Embryonic facial prominence (tissue), 1 donor: ENCODE measurements around the gene IL17RC.
A peak's percentile ranks its signal among the peaks of the same experiment; 100 is the strongest.
"Not testable (repeated sequence)": the region's sequence is repeated elsewhere in the genome, so short reads cannot be mapped to it uniquely, and the experiment has no call there.

Experiments used
- DNase-seq: peaks from one replicate; pipeline ENCODE4 v3.0.0-alpha.2; 2016; ENCODE audit errors: extremely low spot score

IL17RC gene, protein sequence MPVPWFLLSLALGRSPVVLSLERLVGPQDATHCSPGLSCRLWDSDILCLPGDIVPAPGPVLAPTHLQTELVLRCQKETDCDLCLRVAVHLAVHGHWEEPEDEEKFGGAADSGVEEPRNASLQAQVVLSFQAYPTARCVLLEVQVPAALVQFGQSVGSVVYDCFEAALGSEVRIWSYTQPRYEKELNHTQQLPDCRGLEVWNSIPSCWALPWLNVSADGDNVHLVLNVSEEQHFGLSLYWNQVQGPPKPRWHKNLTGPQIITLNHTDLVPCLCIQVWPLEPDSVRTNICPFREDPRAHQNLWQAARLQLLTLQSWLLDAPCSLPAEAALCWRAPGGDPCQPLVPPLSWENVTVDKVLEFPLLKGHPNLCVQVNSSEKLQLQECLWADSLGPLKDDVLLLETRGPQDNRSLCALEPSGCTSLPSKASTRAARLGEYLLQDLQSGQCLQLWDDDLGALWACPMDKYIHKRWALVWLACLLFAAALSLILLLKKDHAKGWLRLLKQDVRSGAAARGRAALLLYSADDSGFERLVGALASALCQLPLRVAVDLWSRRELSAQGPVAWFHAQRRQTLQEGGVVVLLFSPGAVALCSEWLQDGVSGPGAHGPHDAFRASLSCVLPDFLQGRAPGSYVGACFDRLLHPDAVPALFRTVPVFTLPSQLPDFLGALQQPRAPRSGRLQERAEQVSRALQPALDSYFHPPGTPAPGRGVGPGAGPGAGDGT

DNA sequence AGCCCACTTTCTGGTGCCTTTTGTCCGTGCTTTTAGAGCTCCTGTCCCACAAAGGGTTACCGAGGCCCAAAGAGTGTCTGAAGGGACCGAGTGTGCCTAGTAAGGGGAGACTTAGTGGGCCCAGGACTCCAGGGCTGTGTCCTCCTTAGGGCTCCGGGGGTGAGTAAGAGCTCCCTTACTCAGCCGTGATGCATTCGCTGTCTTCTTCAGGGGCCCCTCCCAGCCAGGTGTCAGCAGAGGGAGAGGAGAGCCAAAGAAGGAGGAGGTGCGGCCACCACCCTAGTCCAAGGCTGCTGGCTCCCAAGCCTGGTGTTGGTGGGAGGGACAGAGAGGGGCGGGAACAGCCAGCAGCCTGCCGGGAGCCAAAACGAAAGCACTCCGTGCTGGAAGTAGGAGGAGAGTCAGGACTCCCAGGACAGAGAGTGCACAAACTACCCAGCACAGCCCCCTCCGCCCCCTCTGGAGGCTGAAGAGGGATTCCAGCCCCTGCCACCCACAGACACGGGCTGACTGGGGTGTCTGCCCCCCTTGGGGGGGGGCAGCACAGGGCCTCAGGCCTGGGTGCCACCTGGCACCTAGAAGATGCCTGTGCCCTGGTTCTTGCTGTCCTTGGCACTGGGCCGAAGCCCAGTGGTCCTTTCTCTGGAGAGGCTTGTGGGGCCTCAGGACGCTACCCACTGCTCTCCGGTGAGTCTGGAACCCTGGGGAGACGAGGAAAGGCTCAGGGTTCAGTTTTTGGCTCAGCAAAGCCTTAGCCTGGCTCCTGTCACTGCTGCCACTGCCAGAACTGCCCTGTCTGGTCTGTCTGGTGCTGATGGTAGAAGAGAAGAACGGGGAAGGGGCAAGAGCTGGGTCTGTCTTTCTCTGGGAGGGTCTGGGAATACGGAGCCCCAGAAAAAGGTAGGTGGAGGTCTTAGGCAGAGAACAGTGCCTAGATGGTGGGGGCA is at the start of gene IL17RC:
TSS of gene IL17RC (plus strand) at position 365 of the 947 bp plus-strand sequence. CDS start at position 583, 218 bp downstream.
- peak; percentile 48 for DNase-seq

DNA sequence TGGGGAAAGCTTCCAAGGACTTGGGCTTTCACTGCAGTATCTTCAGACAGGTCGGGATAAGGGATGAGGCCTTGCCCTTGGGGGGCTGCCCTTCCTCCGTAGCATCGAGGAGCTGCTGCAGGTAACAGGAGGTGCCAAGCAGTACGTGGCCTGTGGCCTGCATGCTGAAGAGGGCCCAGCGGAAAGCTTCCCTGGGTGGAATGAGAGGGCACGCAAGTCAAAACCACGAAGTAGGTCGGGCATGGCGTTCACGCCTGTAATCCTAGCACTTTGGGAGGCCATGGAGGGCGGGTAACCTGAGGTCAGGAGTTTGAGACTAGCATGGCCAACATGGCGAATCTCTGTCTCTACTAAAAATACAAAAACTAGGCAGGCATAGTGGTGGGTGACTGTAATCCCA is 49.8 kb upstream of the IL17RC start:
- DNase-seq: no peak

DNA sequence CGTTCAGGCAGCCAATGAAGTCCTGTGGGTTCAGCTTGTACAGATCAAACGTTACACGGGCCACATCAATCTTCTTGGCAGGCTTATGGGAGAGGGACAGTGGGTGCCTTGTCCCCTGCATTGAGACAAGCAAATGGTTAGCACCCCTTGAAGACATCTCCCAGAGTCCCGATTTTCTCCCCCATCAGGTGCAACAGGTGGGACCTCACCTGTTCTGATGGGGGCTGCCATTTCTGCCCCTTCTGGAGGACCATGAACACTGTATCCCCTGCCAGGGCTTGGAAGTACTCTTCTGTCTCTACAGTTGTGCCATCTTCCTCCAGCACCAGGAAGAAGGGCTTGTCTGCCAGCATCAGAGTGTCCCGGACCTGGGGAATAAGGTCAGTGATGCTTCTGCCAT is 46.9 kb upstream of the IL17RC start:
- DNase-seq: no peak

DNA sequence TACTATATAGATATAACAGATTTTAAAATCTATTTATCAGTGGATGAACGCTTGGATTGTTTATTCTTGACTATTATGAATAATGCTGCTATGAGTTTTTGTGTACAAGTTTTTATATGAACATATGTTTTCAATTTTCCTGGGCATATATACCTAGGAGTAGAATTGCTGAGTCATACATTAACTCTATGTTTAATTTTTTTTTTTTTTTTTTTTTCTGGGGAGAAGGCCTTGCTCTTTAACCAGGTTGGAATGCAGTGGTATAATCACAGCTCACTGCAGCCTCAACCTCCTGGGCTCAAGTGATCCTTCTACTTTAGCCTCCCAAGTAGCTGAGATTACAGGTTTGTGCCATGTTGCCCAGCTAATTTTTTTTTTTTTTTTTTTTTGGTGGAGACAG is 45.9 kb upstream of the IL17RC start:
- no peak for DNase-seq

DNA sequence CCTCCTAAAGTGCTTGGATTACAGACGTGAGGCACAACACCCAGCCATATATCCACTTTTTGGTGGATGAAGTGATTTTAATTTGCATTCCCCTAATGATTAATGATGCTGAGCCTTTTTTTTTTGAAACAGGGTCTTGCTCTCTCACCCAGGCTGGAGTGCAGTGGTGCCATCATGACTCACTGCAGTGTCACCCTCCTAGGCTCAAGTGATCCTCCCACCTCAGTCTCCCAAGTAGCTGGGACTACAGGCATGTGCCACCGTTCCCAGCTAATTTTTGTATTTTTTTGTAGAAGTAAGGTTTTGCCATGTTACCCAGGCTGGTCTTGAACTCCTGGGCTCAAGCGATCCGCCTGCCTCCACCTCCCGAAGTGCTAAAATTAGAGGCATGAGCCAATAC is 44.8 kb upstream of the IL17RC start:
- not testable (repeated sequence) for DNase-seq

DNA sequence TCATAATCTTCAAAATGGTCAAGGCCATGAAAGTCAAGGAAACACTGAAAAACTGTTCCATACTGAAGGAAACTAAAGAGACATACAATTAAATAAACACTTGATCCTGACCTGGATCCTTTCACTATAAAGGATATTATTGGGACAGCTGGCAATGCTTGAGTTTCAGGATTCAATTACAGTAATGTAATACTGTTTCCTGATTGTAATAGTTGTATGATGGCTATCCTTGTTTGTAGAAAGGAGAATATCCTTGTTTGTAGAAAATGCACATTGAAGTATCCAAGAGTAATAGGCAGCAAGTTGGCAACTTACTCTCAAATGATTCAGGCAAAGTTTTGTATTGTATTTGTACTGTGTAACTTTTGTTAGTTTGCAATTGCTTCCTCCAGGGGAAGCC is 41.5 kb upstream of the IL17RC start:
- no peak for DNase-seq

DNA sequence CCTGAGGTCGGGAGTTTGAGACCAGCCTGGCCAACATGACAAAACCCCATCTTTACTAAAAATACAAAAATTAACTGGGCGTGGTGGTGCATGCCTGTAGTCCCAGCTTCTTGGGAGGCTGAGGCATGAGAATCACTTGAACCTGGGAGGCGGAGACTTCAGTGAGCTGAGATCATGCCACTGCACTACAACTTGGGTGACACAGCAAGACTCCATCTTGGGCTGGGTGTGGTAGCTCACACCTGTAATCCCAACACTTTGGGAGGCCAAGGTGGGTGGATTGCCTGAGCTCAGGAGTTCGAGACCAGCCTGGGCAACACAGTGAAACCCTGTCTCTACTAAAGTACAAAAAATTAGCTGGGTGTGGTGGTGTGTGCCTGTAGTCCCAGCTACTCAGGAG is 40.6 kb upstream of the IL17RC start:
- not testable (repeated sequence) for DNase-seq

DNA sequence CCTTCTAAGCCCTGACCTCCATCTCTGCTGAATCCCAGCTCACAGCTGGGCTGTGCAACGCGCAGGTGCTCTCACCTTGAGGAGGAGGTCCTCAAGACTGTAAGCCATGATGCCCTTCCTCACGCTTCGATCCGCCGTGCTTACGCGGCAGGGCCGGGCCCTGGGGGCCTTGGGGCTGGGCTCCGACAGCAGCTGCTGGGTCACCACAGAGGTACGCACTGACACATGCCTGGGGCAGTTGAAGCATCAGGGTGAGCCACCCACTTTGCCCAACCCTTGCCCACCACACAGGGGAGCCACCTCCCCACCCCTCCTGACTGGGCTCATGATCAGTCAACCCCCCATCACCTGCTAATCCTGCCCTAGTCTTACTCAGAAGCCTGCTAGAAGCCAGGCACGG is 39.9 kb upstream of the IL17RC start:
- no peak for DNase-seq

DNA sequence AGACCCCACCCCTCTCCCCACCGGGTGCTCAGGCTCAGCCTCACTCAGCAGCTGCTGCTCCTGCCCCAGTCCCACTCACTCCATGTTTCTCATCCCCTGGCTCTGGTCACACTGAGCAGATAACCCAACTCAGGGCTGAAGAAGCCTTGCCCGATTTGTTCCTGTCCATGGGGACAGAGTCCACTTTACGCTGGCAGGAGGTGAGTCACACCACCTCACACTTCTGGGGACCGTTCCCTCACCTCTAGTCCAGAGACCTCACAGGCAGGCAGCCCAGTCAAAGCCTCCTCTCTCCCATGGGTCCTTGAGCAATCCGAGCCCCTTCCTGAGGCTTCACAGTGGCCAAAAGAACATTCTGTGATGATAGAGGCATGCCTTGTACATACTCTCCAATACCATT is 38.2 kb upstream of the IL17RC start:
- no peak for DNase-seq

DNA sequence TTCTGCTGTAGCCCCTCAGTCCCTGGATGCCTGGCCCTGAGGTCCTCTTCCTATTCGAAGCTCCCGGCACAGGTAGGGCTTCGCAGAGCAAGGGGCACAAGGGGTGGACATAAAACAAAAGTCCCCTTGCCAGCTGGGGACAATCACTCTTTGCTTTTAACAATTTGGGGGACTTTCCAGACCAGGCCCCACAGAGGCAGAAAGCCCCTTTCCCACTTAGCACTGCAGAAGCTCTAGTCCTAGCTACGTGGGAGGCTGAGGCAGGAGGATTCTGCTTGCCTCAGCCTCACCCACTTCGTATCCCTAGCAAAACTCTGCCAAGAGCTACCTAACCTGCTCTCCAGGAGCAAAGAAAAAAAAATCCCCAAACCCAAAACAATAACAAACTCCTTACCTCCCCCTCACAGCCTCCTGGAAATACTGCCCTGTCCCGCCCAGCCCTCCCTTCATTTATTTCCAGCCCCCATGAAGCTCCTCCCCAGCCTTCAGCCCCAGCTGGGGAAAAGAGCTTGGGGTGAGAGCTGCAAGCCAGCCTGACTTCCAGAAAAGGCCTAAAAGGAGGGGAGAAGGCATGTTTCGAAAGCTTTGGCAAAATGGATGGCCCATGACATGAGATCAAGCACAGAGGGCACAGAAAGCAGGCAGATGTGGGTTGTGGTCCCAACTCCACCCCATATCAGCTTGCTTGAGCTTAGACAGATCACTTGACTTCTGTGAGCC is 36.9 kb upstream of the IL17RC start, which contains the start of gene CIDEC:
TSS of gene CIDEC (minus strand) at position 424 of the 720 bp plus-strand sequence. CDS start 1,767 bp downstream, outside the sequence.
- DNase-seq: no peak

DNA sequence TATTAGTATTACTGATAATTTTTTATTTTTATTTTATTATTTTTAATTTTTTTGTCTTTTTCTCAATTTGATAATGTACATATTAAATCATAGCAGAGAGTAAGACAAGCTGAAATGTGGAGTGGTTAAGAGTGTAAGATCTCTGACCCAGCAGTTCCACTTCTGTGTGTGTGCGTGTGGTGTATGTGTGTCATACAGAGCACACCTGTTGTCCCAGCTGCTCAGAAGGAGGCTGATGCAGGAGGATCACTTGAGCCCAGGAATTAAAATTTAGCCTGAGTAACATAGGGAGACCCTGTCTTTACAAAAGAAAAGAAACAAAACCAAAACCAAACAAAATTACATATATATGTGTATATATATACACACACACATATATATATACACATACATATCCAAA is 35.5 kb upstream of the IL17RC start:
- no peak for DNase-seq

DNA sequence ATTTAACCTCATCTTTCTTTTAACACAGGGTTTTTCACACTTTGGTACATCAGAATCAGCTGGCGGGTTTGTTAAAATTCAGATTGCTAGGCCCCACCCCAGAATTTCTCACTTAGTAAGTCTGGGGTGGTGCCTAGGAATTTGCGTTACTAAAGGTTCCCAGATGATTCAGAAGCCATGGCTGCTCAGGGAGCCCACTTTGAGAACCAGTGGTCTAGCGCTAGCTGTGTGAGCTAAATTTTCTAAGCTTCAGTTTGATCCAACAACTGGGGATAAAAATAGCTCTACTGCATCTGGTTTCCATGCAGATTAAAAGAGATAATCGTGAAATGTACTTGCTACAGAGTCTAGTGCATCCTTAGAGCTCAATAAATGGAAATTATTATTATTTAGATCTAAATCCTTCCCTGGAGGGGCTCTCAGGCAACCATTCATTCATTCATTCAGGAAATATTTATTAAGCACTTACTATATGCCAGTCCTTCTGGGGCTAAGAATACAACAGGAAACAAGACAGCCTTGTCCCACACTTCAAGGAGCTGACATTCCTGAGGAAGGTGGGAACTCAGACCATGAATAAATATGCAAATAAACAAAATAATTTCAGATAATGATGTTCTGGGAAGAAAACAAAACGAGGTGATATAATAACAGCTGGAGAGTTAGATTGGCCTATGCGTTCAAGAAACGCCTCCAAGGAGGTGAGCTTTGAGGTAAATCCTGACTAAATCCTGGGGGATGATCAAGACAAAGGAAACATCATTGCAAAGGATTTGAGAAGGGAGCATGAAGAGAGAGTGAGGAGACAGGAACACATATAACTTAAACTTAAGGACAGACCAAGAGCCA is 33.0 kb upstream of the IL17RC start:
- DNase-seq: no peak

DNA sequence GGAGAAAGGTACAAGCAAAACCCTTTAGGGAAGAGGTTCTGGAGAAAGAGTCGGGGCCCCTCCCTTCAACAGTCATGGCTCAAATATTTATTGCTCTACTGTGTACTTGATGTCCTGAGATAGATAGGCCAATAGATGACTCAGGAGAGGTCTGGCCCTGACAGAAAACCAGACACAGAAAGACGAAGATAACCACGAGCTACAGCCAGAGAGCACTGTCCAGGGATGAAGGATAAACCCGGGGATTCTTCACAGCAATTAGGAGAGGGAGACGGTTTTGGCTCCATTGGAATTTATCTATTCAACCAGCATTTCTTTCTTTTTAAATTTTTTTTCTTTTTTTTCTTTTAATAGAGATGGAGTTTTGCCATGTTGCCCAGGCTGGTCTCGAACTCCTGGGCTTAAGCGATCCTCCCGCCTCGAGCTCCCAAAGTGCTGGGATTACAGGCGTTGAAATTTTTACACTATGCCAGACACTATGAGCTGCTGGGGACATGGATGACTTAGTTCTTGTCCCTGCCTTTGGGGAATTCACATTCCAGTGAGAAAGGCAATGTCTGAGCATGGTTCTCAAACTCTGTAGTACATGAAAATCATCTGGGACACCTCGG is 32.2 kb upstream of the IL17RC start:
- DNase-seq: no peak

DNA sequence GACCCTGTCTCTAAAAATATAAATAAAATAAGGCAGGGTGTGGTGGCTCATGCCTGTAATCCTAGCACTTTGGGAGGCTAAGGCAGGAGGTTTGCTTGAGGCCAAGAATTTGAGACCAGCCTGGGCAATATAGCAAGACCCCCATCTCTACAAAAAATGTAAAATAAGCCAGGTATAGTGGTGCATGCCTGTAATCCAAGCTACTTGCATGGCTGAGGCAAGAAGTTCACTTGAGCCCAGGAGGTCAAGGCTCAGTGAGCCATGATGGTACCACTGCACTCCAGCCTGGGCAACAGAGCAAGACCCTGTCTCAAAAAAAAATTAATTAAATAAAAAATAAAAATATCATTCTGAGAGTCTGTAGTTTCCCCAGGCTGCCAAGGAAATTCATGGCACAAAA is 30.6 kb upstream of the IL17RC start:
- DNase-seq: no peak

DNA sequence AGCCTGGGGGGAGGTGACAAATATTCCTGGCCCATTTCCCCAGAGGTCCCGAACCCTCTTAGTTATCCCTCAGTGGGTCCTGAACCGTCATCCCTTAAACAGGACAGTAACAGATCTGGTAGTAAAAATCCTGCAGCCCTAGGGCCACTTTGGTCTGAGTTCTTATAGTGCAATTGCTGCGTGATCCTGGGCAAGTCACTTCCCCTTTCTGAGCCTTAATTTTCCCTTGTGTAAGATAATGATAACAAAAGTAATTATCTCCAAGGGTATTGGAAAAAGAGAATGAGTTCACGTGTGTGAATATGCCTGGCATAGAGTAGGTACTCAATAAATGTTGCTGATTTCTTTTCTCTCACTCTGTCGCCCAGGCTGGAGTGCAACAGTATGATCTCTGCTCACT is 29.4 kb upstream of the IL17RC start:
- no peak for DNase-seq

DNA sequence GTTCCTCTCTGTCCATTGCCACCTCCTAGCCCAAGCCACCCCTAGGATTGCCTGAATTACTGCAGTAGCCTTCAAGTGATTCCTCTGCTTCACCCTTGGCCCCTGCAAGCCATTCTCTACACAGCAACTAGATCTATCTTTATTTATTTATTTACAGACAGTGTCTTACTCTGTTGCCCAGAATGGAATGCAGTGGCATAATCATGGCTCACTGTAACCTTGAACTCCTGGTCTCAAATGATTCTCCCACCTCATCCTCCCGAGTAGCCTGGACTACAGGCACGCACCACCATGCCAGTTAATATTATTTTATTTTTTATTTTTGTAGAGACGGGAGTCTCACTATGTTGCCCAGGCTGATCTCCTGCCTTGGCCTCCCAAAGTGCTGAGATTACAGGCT is 28.4 kb upstream of the IL17RC start:
- DNase-seq: no peak

DNA sequence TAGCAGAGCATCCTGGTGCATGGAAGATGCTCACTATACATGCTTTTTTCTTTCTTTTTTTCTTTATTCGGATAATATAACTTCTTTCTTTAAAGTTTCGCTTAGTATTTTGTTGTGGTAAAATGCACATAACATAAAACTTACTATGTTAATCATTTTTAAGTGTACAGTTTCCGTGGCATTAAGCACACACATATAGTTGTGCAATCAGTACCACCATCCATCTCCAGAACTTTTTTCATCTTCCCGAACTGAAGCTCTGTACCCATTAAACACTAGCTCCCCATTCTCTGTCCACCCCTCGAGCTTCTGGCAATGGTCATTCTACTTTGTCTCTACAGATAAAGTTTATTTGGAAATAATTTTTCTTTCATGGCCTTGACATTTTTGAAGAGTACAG is 27.5 kb upstream of the IL17RC start:
- DNase-seq: no peak

DNA sequence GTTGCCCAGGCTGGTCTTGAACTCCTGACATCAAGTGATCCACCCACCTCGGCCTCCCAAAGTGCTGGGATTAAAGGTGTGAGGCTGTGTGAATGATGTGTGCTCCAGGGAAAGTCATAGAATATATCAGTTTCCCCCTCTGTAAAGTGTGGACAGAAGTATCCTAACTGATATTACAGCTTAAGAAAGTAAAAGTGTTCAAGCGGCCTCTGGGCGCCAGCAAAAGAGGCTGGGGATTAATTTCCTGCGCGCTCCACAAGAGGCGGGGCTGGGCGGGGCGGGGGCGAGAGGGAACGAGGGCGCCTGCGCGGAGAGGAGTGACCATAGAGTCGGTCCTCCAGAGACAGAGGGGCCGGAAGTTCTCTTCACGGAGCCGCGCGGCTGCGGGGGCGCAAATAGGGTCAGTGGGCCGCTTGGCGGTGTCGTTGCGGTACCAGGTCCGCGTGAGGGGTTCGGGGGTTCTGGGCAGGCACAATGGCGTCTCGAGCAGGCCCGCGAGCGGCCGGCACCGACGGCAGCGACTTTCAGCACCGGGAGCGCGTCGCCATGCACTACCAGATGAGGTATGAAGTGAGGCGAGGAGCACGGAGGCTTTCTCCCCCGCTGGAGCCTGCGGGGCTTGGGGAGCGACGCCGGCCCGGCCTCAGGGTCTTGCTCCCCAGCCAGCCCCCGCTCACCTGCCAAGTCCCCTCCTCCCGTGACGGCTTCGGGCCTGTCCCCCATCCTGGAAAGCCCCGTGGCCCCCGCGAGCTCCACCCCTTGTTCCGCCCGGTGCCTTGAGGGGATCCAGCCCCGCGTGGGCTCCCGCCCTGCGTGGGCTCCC is 26.4 kb upstream of the IL17RC start, which contains the start of gene JAGN1:
TSS of gene JAGN1 (plus strand) at position 362 of the 823 bp plus-strand sequence. CDS start at position 475, 113 bp downstream.
- DNase-seq: peak; percentile 75

DNA sequence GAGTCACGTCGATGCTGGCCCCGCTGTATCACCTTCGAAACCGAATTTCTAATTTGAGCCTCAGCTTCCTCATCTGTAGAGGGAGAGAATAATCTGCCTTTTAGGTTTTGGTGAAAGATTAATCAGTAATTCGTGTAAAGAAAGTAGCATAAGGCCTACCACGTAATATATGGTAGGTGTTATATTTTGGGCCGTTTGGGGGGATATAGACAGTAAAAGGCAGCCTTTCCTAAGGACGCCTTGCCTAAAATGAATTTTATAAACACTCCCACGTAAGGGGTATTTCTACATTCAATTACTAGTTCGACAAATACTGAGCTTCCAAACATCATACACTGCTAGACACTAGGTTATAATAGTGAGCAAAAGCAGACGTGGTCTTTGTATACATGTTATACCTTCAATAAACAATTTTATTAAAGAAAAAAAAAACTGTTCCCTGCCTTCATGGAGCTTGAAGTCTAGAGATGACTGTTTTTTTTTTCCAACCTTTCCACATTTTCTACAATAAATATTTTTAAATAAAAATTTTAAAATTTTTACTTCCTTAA is 25.8 kb upstream of the IL17RC start:
- DNase-seq: no peak
